ENCODE results near the gene HOXB4.

GRCh38 chr17:48551596-48552465, 26.3 kb downstream of the HOXB4 start:
- TF ChIP-seq CTCF (IDR thresholded peaks at IDR 0.05; ENCODE audit: low read depth, low read length, poor library complexity, severe bottlenecking) (no peak), EZH2phosphoT487 (IDR thresholded peaks at IDR 0.05; ENCODE audit: borderline replicate concordance, low read length) (no peak)
